GM10266 (cell line): ENCODE data around the gene TPST1.

Source experiments
- DNase-seq: peaks from one replicate; pipeline ENCODE4 v3.0.0; 2012; ENCODE audit errors: extremely low spot score
- CTCF ChIP-seq: IDR thresholded peaks from 2 replicates; pipeline ENCODE4 v1.5.1; 2012; ENCODE audit warnings: mild to moderate bottlenecking, low read depth; ENCODE audit not compliant: control insufficient read depth, insufficient read depth; ENCODE audit errors: missing control alignments

TPST1 gene

GRCh38 chr7:66206119-66206933, 1.2 kb downstream of the TPST1 start:
- DNase-seq: no peak
- TF ChIP-seq CTCF: no peak

GRCh38 chr7:66206934-66207240, 1.8 kb downstream of the TPST1 start:
- no peak for TF ChIP-seq CTCF
- DNase-seq: no peak

GRCh38 chr7:66207540-66207939, 2.4 kb downstream of the TPST1 start:
- TF ChIP-seq CTCF: no peak
- no peak for DNase-seq

GRCh38 chr7:66211429-66211828, 6.3 kb downstream of the TPST1 start:
- no peak for TF ChIP-seq CTCF
- DNase-seq: no peak

- no peak for DNase-seq
- TF ChIP-seq CTCF: no peak
Measured at GRCh38 chr7:66213637-66214036, 8.5 kb downstream of the TPST1 start.

- TF ChIP-seq CTCF: no peak
- DNase-seq: no peak
Measured at GRCh38 chr7:66216687-66217086, 11.6 kb downstream of the TPST1 start.

GRCh38 chr7:66219805-66220204, 14.7 kb downstream of the TPST1 start:
- no peak for TF ChIP-seq CTCF
- no peak for DNase-seq
